Nephron (organoid): Measurements from ENCODE around the gene THSD4.

Experiments
- H3K27ac Mint-ChIP-seq, 3 experiments: 2 replicates each; pipeline ENCODE4 v1.8.0; 2020; ENCODE audit warnings: mixed read lengths in 3 of 3, mild to moderate bottlenecking in 2 of 3, moderate library complexity in 1 of 3
- H3K27me3 Mint-ChIP-seq: 2 replicates; pipeline ENCODE4 v1.8.0; 2021; ENCODE audit warnings: low read depth, mild to moderate bottlenecking, moderate library complexity, mixed read lengths
- H3K36me3 Mint-ChIP-seq: 2 replicates; pipeline ENCODE4 v1.8.0; 2020; ENCODE audit warnings: low read depth, mixed read lengths
- H3K4me1 Mint-ChIP-seq: 2 replicates; pipeline ENCODE4 v1.8.0; 2020; ENCODE audit warnings: mixed read lengths
- H3K4me3 Mint-ChIP-seq, 3 experiments: 2 replicates each; pipeline ENCODE4 v1.8.0; 2020; ENCODE audit warnings: mild to moderate bottlenecking in 3 of 3, mixed read lengths in 3 of 3, moderate library complexity in 2 of 3
- H3K9me3 Mint-ChIP-seq: 2 replicates; pipeline ENCODE4 v1.8.0; 2020; ENCODE audit warnings: mixed read lengths
- TF ChIP-seq, protein P1 (sequence below), 3 experiments: fragments of 200-600 bp; sonication (generic); IDR thresholded peaks; one replicate each; pipeline ENCODE4 v1.5.0; 2021; ENCODE audit warnings: antibody characterized with exemption in 3 of 3; ENCODE audit not compliant: unreplicated experiment in 3 of 3

The THSD4 gene

DNA sequence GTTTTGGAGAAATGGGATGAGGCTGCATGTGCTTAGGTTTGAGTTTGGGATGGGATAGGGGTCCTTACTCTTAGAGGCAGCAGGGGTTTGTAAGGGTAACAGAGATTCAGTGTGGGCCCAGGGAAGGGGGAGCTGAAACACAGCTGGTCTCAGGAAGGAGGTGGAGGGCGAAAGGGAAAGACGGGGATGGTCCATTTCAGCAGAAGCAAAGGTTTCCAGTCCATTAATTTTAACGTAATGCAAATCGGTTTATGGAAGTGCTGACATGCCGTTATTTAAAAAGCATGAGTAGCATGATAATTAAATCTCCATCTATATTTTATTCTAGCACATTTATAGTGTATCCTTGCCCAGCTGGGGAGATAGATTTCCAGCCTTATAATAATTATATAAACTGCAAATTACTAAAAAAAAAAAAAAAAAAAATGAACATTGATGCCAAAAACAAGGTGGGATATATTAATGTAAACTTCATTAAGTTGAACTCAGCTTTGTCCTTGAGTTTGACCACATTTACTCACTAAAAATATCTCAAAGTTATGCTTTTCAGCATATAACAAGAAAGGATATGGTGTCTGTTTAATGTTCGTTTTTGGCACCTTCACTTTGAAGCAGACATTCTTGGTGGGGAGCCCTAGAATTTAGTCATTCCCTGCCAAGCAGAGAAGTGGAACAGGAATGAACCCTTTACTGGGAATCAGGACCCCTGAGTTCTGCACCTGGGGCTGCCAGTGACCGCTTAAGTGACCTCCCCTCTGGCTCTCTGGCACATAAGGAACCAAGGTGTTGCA is 234.7 kb downstream of the THSD4 start:
- Mint-ChIP-seq H3K27me3 (peaks cover 34% of the 10 kb centered on the region), H3K9me3 (no peaks in the 10 kb centered on the region), H3K4me1 (peaks cover 30% of the 10 kb centered on the region), H3K36me3 (no peaks in the 10 kb centered on the region), H3K27ac (no peak overlapping the region), H3K4me3 (no peak overlapping the region)
- TF ChIP-seq, protein P1, sequence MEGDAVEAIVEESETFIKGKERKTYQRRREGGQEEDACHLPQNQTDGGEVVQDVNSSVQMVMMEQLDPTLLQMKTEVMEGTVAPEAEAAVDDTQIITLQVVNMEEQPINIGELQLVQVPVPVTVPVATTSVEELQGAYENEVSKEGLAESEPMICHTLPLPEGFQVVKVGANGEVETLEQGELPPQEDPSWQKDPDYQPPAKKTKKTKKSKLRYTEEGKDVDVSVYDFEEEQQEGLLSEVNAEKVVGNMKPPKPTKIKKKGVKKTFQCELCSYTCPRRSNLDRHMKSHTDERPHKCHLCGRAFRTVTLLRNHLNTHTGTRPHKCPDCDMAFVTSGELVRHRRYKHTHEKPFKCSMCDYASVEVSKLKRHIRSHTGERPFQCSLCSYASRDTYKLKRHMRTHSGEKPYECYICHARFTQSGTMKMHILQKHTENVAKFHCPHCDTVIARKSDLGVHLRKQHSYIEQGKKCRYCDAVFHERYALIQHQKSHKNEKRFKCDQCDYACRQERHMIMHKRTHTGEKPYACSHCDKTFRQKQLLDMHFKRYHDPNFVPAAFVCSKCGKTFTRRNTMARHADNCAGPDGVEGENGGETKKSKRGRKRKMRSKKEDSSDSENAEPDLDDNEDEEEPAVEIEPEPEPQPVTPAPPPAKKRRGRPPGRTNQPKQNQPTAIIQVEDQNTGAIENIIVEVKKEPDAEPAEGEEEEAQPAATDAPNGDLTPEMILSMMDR (IDR thresholded peaks at IDR 0.05; ENCODE audit: unreplicated experiment in 3 of 3), result no peak

DNA sequence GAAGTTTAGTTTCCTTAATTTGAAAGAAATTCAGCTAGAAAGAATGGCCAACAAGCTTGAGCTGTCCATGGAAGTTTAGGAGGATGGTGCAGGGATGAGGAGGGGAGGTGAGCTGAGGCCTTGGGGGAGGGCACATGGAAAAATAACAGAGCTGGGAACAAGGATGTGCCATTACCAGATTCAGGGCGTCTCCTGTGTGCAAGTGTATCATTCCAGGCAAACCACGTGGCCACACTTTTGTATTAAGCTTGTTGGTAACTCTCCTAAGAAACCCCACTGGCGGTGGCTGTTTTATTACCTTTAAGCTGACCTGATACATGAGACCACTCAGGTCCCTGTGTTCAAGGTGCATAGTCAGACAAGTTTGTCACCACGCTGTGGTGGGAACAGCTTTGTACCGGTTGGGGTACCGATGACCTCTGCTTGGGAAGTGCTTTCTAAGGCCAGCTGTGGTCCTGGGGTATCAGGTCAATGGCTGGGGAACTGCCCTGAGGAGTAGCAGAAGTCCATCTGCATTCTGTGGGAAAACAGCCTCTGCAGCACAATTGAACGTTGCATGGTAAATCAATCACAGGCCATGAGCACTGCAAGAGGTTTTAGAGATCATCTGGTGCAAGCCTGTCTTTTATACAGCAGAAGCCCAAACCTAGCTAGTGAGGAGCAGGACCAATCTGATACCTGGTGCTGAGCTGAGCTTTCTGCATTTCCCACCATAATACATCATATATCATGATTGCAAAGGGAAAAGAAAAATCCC is 235.5 kb downstream of the THSD4 start:
- Mint-ChIP-seq H3K4me3 (no peak overlapping the region), H3K36me3 (no peaks in the 10 kb centered on the region), H3K9me3 (no peaks in the 10 kb centered on the region), H3K4me1 (peaks cover 30% of the 10 kb centered on the region), H3K27me3 (peaks cover 40% of the 10 kb centered on the region), H3K27ac (peak overlapping the region in 1 of 3 experiments; percentile 17)
- TF ChIP-seq, protein P1 (IDR thresholded peaks at IDR 0.05; ENCODE audit: unreplicated experiment in 3 of 3), result no peak

DNA sequence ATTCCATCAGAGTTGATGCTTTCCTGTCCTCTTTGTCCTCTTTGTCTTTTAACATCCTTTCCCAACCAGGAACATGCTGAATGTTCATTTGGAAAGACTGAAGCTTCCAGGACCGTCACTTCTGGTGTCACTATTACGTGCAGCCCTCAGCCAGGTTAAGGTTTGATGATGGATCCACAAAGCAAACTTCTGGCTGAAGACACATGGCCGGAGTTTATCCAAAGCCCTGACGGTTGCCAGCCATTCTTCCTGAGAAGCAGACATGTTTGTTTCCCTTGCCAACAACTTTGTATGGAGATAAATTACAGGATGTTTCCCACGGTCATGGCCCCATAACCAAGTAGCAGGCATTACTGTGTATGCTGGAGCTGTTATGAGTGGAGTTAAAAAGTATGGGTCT is 236.9 kb downstream of the THSD4 start:
- H3K27me3 Mint-ChIP-seq, result peaks cover 48% of the 10 kb centered on the region

DNA sequence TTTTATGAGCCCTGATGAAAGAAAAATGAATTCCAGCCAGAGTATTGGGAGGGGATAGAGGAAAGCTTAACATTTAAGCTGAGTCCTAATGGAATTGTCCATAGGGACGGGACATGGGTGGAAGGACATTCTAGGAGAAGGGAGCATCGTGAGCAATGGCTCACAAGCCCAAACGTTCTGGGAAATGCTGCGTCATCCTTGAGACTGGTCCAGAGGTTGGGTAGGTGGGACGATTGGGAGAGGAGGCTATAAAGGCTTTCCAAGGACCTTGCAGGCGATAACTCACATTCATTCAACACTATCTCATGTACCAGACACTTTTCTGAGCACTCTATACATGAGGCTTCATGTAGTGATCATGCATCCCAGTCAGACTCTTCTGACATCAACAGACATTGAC is 237.5 kb downstream of the THSD4 start:
- H3K9me3 Mint-ChIP-seq, result no peaks in the 10 kb centered on the region
- no peak overlapping the region for H3K4me3 Mint-ChIP-seq

More for the DNA sequence above, 236.9 kb downstream of the THSD4 start:
- Mint-ChIP-seq H3K4me3 (no peak overlapping the region), H3K9me3 (no peaks in the 10 kb centered on the region), H3K36me3 (no peaks in the 10 kb centered on the region), H3K27ac (no peak overlapping the region), H3K4me1 (peaks cover 39% of the 10 kb centered on the region)
- TF ChIP-seq, protein P1 (IDR thresholded peaks at IDR 0.05; ENCODE audit: unreplicated experiment in 3 of 3), result no peak

DNA sequence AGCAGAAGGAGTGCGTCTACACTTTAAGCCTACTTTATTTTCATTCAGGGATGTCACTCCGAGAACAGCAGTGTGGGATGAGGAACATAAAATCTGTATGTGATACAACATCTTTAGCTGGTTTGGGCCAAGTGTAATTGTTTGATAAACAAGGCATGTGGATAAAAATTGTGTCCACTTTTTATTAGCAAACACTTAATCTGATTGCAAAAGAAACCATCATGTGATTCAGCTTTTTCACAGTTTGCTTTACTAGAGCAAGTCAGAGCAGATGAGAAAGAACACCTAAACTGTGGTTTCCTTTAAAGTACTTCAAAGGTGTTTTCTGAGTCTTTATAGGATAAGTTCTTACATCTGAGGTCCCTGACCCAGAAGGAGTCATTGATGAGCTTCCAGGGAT is 237.9 kb downstream of the THSD4 start:
- H3K4me3 Mint-ChIP-seq, result no peak overlapping the region
- TF ChIP-seq, protein P1 (IDR thresholded peaks at IDR 0.05; ENCODE audit: unreplicated experiment in 3 of 3), result no peak
- no peak overlapping the region for H3K27ac Mint-ChIP-seq
- no peaks in the 10 kb centered on the region for H3K9me3 Mint-ChIP-seq
- peaks cover 49% of the 10 kb centered on the region for H3K4me1 Mint-ChIP-seq
- H3K36me3 Mint-ChIP-seq, result no peaks in the 10 kb centered on the region
- H3K27me3 Mint-ChIP-seq, result peaks cover 49% of the 10 kb centered on the region

More for the DNA sequence above, 237.5 kb downstream of the THSD4 start:
- peaks cover 49% of the 10 kb centered on the region for H3K27me3 Mint-ChIP-seq
- no peaks in the 10 kb centered on the region for H3K36me3 Mint-ChIP-seq
- peaks cover 45% of the 10 kb centered on the region for H3K4me1 Mint-ChIP-seq
- TF ChIP-seq, protein P1 (IDR thresholded peaks at IDR 0.05; ENCODE audit: unreplicated experiment in 3 of 3), result no peak
- no peak overlapping the region for H3K27ac Mint-ChIP-seq
